PC-3 (cell line): ENCODE results near the gene ZNF575. TPM values are rescaled to one million over a fixed set of nuclear protein-coding genes. Genes with fewer than 3 reads are reported as not detected.

Experiments
- ATAC-seq: fragments of 200-7000 bp; cut with Tn5 transposase; 2 replicates; pipeline ENCODE4 v1.9.1; 2020; ENCODE audit warnings: mild to moderate bottlenecking, moderate library complexity
- BruUV-seq: library from RNA; stranded (reverse); fragments of 400-500 nt; replicated peaks from 2 replicates; lab custom pipeline; 2021; lab: Mats Ljungman, UMichigan
- CTCF ChIA-PET: fragments of 300-600 bp; sonication (Branson Sonifier 250); formaldehyde crosslinking; loops from one replicate; lab custom pipeline; 2022; ENCODE audit warnings: antibody characterized with exemption; lab: Charles Lee
- POLR2A ChIA-PET: fragments of 300-600 bp; sonication (Branson Sonifier 250); formaldehyde crosslinking; loops from one replicate; lab custom pipeline; 2022; ENCODE audit warnings: antibody characterized with exemption; ENCODE audit not compliant: unreplicated experiment; lab: Charles Lee
- DNase-seq: peaks from one replicate; pipeline ENCODE4 v3.0.0-alpha.2; 2015
- H2AFZ ChIP-seq: fragments of 300-600 bp; sonication (generic); 2 replicates; pipeline ENCODE4 v1.6.0; 2016; ENCODE audit warnings: antibody characterized with exemption, low read length
- H3F3A ChIP-seq: fragments of 300-600 bp; sonication (generic); one replicate; pipeline ENCODE4 v1.6.0; 2017; ENCODE audit warnings: antibody characterized with exemption, low read length, control low read depth, mild to moderate bottlenecking; ENCODE audit not compliant: unreplicated experiment
- H3K27ac ChIP-seq: fragments of 300-600 bp; sonication (generic); 2 replicates; pipeline ENCODE4 v1.5.1; 2016; ENCODE audit warnings: mild to moderate bottlenecking, low read length
- H3K27me3 ChIP-seq: fragments of 300-600 bp; sonication (generic); 2 replicates; pipeline ENCODE4 v1.6.1; 2016; ENCODE audit warnings: low read length, mixed read lengths
- H3K36me3 ChIP-seq: fragments of 300-600 bp; sonication (generic); 2 replicates; pipeline ENCODE4 v1.6.1; 2016; ENCODE audit warnings: low read depth, mixed run types, low read length, mixed read lengths
- H3K4me1 ChIP-seq: fragments of 300-600 bp; sonication (generic); 2 replicates; pipeline ENCODE4 v1.5.1; 2016; ENCODE audit warnings: low read length; ENCODE audit not compliant: insufficient read depth
- H3K4me2 ChIP-seq: fragments of 300-600 bp; sonication (generic); 2 replicates; pipeline ENCODE4 v1.6.0; 2016; ENCODE audit warnings: low read length
- H3K4me3 ChIP-seq: fragments of 300-600 bp; sonication (generic); 2 replicates; pipeline ENCODE4 v1.5.1; 2016; ENCODE audit warnings: mild to moderate bottlenecking, low read length, mixed read lengths
- H3K79me2 ChIP-seq: fragments of 300-600 bp; sonication (generic); 2 replicates; pipeline ENCODE4 v1.6.1; 2017; ENCODE audit warnings: low read length, mixed read lengths
- H3K9ac ChIP-seq: fragments of 300-600 bp; sonication (generic); 2 replicates; pipeline ENCODE4 v1.6.0; 2016; ENCODE audit warnings: mild to moderate bottlenecking, low read length
- H3K9me2 ChIP-seq: fragments of 300-600 bp; sonication (generic); replicated peaks from 2 replicates; pipeline ENCODE4 v1.6.1; 2016; ENCODE audit warnings: mixed run types, low read length, mixed read lengths
- H3K9me3 ChIP-seq: fragments of 300-600 bp; sonication (generic); 2 replicates; pipeline ENCODE4 v1.6.1; 2016; ENCODE audit warnings: low read length, mixed read lengths
- H4K20me1 ChIP-seq: fragments of 300-600 bp; sonication (generic); 2 replicates; pipeline ENCODE4 v1.6.1; 2016; ENCODE audit warnings: low read length, mixed read lengths
- EZH2 ChIP-seq: fragments of 300-600 bp; sonication (generic); IDR thresholded peaks from one replicate; pipeline ENCODE4 v1.6.1; 2017; ENCODE audit warnings: antibody characterized with exemption, mild to moderate bottlenecking, low read length; ENCODE audit not compliant: unreplicated experiment
- EZH2phosphoT487 ChIP-seq: fragments of 300-600 bp; sonication (generic); IDR thresholded peaks from 2 replicates; pipeline ENCODE4 v1.6.1; 2018; ENCODE audit warnings: mild to moderate bottlenecking, antibody characterized with exemption, low read length, borderline replicate concordance
- intact Hi-C: fragments of 100-400 bp; cut with micrococcal nuclease; formaldehyde crosslinking; loops from 2 replicates; pipeline ENCODE4 v1.9.0; 2023
- total RNA-seq: library from RNA; depleted of rRNA; stranded (reverse); fragments of >200 nt; gene quantifications from 2 replicates; pipeline ENCODE4 v1.2.3, GENCODE V29; 2014
- TF ChIP-seq, protein P1 (sequence below): fragments of 300-600 bp; sonication (generic); conservative IDR thresholded peaks from 2 replicates; pipeline ENCODE4 v1.5.1; 2017; ENCODE audit warnings: antibody characterized with exemption, low read depth, mild to moderate bottlenecking, low read length

Gene ZNF575
- total RNA-seq, 1 experiment from 2014 or later = not detected

DNA sequence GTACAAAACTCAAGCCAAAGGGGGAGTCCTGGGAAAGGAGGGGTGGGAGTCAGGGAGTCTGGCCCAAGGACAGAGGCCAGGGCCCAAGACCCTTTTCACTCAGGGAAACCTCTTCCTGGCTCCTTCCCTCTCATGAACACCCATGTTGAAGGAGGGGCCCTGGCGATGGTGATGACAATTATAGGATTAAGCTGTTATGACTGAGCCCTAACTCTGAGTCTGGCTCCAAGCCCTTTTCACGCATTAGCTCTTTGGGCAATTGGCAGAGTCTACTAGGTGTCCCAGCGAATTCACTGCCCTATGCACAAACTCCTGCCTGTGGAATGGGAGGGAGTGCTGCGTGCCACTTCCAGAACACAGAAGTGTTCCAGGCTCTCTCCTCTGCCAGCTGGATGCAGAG, 20.7 kb downstream of the ZNF575 start:
- CTCF ChIA-PET = no interaction called here

DNA sequence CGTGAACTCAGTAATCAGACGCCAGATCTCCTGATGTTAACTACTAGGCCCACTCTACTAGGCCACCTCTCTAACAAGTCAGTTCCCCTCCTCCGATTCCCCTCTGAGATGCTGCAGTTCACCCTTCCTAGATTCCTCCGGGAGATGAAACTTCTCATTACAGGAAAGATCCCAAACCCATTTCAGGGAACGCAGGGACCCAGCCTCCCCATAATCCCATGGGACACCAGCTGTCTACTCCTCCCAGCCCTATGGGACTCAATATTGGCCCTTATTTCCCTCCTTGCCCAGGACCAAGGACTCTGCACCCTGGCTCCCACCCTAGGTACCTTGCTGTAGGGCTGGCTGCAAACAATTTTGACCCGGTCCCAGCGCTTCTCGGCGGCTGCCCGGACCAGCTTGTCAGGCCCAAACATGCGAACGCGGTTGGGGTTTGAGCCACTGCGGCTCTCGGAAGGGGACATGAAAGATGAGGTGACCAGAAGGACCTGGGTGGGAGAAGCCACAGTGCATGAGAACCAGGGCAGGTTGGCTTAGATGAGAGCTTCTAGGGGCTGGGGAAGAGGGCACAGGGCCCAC, 21.4 kb downstream of the ZNF575 start:
- no peak overlapping the region for H3K4me2 ChIP-seq
- H3K79me2 ChIP-seq = no peaks in the 10 kb centered on the region
- no peaks in the 10 kb centered on the region for H3F3A ChIP-seq
- ATAC-seq = no peak
- no peak overlapping the region for H3K9ac ChIP-seq
- no peak overlapping the region for H2AFZ ChIP-seq
- H3K27ac ChIP-seq = no peak overlapping the region
- no peaks in the 10 kb centered on the region for H3K9me3 ChIP-seq
- ChIA-PET CTCF (interaction anchor here (0.6 to 1.1 kb wide), 4 partner anchors 21 to 112 kb away, joined by 3 to 8 read pairs (median 8); partner anchors contain the start of gene ZNF575), POLR2A (no interaction called here)
- H3K36me3 ChIP-seq = no peaks in the 10 kb centered on the region
- intact Hi-C loops = no loop called here
- DNase-seq = no peak
- no peaks in the 10 kb centered on the region for H3K9me2 ChIP-seq
- no peaks in the 10 kb centered on the region for H4K20me1 ChIP-seq
- no peak overlapping the region for H3K4me3 ChIP-seq
- TF ChIP-seq, protein P1, sequence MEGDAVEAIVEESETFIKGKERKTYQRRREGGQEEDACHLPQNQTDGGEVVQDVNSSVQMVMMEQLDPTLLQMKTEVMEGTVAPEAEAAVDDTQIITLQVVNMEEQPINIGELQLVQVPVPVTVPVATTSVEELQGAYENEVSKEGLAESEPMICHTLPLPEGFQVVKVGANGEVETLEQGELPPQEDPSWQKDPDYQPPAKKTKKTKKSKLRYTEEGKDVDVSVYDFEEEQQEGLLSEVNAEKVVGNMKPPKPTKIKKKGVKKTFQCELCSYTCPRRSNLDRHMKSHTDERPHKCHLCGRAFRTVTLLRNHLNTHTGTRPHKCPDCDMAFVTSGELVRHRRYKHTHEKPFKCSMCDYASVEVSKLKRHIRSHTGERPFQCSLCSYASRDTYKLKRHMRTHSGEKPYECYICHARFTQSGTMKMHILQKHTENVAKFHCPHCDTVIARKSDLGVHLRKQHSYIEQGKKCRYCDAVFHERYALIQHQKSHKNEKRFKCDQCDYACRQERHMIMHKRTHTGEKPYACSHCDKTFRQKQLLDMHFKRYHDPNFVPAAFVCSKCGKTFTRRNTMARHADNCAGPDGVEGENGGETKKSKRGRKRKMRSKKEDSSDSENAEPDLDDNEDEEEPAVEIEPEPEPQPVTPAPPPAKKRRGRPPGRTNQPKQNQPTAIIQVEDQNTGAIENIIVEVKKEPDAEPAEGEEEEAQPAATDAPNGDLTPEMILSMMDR = no peak
- no peak for TF ChIP-seq EZH2
- no peak for TF ChIP-seq EZH2phosphoT487
- BruUV-seq = no TSS peak
- H3K4me1 ChIP-seq = no peaks in the 10 kb centered on the region
- no peaks in the 10 kb centered on the region for H3K27me3 ChIP-seq

More for the DNA sequence above, 20.7 kb downstream of the ZNF575 start:
- Histone ChIP-seq H4K20me1 (no peaks in the 10 kb centered on the region), H3K27me3 (no peaks in the 10 kb centered on the region), H3K9ac (no peak overlapping the region), H3K4me3 (no peak overlapping the region), H2AFZ (no peak overlapping the region), H3F3A (no peaks in the 10 kb centered on the region), H3K4me1 (no peaks in the 10 kb centered on the region), H3K27ac (no peak overlapping the region), H3K9me3 (no peaks in the 10 kb centered on the region), H3K4me2 (no peak overlapping the region), H3K79me2 (no peaks in the 10 kb centered on the region), H3K36me3 (no peaks in the 10 kb centered on the region), H3K9me2 (no peaks in the 10 kb centered on the region)
- BruUV-seq = no TSS peak
- no peak for DNase-seq
- intact Hi-C loops = no loop called here
- POLR2A ChIA-PET = no interaction called here
- TF ChIP-seq, protein P1 = no peak
- TF ChIP-seq EZH2 (no peak), EZH2phosphoT487 (no peak)
- no peak for ATAC-seq

DNA sequence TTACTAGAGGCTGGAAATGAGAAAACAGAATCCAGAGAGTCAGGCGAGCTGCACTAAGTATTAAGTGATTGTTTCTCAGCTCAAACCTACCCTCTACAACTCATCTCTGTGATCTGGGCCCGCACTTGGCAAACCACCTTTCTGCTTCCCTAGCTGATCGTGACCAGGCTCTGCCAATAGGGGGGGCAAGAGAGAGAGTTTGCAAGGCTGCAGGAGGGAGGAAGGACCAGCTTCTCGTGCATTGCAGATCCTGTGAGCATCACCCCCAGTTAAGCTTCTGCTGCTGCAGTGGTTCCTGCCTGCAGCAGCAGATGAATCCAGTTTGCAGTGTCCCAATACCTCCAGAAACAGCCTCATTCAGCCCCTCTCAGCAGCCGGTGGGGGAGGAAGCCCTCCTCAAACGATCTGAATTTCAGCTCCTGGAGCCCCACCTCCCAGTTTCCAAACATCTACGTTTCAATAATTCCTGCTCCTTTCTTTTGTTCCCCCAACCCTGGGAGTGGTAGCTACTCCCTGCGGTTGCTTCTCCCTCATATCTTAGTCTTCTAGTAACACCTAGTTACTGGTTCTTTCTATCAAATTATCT, 22.3 kb downstream of the ZNF575 start:
- Histone ChIP-seq H3K4me2 (no peak overlapping the region), H2AFZ (no peak overlapping the region), H3K27ac (no peak overlapping the region), H3F3A (no peaks in the 10 kb centered on the region), H3K4me3 (no peak overlapping the region), H3K36me3 (no peaks in the 10 kb centered on the region), H3K9me2 (no peaks in the 10 kb centered on the region), H4K20me1 (no peaks in the 10 kb centered on the region), H3K9ac (no peak overlapping the region), H3K27me3 (no peaks in the 10 kb centered on the region), H3K4me1 (no peaks in the 10 kb centered on the region), H3K9me3 (no peaks in the 10 kb centered on the region), H3K79me2 (no peaks in the 10 kb centered on the region)
- intact Hi-C loops = no loop called here
- TF ChIP-seq, protein P1 = peak; percentile 71
- TF ChIP-seq EZH2 = no peak
- no TSS peak for BruUV-seq
- peak; percentile 45; the same call in 1 of the 2 replicates for ATAC-seq
- POLR2A ChIA-PET = no interaction called here
- CTCF ChIA-PET = interaction anchor here (0.6 to 1.1 kb wide), 6 partner anchors 22 to 111 kb away, joined by 3 to 8 read pairs (median 5); partner anchors contain the start of gene ZNF575
- peak; percentile 56 for DNase-seq
